ENCODE results near the gene EIF4EBP3.

DNA sequence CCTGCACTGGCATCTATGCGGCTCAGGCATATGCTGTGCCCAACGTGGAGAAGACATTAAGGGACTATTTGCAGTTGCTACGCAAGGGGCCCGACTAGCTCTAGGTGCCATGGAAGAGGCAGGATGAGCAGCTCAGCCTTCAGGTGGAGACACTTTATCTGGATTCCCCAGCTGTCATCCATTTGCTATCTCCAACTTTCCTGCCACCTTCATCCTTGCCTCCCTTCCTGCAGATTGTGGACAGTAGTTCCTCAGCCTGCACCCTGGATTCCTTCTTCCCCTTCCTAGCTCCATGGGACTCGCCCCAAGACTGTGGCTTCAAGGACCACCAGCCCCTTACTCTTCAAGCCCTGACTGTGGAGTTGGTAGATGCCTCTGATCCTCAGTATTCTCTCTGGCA lies 19.2 kb downstream of the EIF4EBP3 start:
- TF ChIP-seq, protein P1, sequence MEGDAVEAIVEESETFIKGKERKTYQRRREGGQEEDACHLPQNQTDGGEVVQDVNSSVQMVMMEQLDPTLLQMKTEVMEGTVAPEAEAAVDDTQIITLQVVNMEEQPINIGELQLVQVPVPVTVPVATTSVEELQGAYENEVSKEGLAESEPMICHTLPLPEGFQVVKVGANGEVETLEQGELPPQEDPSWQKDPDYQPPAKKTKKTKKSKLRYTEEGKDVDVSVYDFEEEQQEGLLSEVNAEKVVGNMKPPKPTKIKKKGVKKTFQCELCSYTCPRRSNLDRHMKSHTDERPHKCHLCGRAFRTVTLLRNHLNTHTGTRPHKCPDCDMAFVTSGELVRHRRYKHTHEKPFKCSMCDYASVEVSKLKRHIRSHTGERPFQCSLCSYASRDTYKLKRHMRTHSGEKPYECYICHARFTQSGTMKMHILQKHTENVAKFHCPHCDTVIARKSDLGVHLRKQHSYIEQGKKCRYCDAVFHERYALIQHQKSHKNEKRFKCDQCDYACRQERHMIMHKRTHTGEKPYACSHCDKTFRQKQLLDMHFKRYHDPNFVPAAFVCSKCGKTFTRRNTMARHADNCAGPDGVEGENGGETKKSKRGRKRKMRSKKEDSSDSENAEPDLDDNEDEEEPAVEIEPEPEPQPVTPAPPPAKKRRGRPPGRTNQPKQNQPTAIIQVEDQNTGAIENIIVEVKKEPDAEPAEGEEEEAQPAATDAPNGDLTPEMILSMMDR (IDR thresholded peaks at IDR 0.05; ENCODE audit: insufficient read depth, low read length): no peak
- TF ChIP-seq SPI1 (IDR thresholded peaks at IDR 0.05; ENCODE audit: borderline replicate concordance, low read depth) (no peak), POLR2AphosphoS5 (IDR thresholded peaks at IDR 0.05; ENCODE audit: low read depth) (no peak), GABPA (IDR thresholded peaks at IDR 0.05; ENCODE audit: low read depth) (no peak)
- TF ChIP-seq, protein P2, sequence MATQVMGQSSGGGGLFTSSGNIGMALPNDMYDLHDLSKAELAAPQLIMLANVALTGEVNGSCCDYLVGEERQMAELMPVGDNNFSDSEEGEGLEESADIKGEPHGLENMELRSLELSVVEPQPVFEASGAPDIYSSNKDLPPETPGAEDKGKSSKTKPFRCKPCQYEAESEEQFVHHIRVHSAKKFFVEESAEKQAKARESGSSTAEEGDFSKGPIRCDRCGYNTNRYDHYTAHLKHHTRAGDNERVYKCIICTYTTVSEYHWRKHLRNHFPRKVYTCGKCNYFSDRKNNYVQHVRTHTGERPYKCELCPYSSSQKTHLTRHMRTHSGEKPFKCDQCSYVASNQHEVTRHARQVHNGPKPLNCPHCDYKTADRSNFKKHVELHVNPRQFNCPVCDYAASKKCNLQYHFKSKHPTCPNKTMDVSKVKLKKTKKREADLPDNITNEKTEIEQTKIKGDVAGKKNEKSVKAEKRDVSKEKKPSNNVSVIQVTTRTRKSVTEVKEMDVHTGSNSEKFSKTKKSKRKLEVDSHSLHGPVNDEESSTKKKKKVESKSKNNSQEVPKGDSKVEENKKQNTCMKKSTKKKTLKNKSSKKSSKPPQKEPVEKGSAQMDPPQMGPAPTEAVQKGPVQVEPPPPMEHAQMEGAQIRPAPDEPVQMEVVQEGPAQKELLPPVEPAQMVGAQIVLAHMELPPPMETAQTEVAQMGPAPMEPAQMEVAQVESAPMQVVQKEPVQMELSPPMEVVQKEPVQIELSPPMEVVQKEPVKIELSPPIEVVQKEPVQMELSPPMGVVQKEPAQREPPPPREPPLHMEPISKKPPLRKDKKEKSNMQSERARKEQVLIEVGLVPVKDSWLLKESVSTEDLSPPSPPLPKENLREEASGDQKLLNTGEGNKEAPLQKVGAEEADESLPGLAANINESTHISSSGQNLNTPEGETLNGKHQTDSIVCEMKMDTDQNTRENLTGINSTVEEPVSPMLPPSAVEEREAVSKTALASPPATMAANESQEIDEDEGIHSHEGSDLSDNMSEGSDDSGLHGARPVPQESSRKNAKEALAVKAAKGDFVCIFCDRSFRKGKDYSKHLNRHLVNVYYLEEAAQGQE (IDR thresholded peaks at IDR 0.05; ENCODE audit: insufficient replicate concordance, low read depth): no peak
